Stimulated activated CD4-positive, alpha-beta T cell treated with anti-CD3 and anti-CD28 coated beads, Interleukin-12 subunit alpha, Interleukin-12 subunit beta, amount 100 ng/mL, for 4 hours (primary cell): Measurements from ENCODE around the gene SNRNP27.
"Not testable (repeated sequence)": the region's sequence is repeated elsewhere in the genome, so short reads cannot be mapped to it uniquely, and the experiment has no call there.

ENCODE experiments used
- DNase-seq: peaks from one replicate; pipeline ENCODE4 v3.0.0-alpha.2; 2020

SNRNP27 gene

DNA sequence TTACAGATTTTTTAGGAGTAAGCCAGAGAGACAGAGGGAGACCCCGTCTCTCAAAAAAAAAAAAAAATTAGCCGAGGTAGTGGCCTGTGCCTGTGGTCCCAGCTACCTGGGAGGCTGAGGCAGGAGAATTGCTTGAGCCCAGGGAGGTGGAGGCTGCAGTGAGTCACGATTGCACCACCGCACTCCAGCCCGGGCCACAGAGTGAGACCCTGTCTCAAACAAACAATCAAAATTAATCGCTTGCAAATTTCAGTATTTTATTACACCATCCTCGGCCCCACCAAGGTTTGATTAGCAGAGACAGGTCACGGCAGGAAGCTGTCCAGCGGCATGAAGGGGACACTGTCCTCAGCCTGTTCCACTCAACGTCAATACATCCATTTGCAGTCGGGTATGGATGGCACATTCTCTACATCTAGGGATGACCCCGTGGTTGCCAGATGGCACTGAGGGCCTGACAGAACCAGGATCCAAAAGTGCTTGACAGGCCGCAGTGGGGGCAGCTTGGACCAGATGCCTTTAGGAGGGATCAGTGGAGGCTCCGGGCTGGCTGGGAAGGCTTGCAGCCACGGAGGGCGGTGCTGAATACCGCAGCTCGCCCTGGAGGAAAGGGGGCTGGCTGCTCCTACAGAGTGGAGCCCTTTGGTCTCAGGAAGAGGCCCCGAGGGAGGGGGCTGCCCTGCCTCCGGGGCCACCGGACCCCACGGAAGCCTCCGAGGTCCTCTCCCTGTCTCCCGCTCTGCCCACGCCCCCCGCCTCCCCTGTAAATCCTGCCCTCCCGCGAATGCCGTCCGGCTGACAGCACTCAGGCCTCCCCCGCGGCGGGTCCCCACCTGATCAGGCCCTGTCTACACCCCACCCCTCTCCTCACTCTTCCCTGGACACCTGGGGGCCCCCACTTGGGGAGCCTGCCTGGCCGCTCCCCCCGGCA lies 54.5 kb downstream of the SNRNP27 start:
- no peak for DNase-seq

DNA sequence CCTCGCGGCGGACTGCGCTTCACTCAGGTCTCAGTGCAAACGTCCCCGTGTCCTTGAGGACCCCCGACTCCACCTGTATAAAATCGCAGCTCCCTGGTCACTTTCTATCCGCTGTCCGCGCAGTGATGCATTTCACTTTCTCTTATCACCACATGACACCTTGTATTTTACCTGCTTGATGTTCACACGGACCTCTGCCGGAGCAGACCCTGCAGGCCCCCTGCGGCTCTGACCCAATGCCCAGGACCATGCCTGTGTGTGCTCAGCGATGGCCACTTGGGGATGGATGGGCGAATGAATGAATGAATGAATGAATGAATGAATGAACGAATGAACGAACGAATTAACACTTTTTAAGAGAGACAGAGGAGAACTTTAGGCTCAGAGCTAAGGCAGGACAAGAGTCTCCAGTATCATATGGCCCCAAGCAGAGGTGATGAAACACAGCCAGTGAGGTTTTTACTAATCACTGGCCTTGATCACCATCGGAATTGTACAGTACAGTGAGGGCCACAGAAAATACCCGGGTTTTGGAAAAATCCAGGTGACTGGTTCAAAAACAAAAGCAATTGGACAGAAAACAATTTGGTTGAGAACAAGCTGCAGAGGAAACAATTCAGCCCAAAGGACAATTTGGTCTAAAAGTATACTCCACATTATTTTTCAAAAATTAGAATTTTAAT lies 55.3 kb downstream of the SNRNP27 start:
- no peak for DNase-seq

DNA sequence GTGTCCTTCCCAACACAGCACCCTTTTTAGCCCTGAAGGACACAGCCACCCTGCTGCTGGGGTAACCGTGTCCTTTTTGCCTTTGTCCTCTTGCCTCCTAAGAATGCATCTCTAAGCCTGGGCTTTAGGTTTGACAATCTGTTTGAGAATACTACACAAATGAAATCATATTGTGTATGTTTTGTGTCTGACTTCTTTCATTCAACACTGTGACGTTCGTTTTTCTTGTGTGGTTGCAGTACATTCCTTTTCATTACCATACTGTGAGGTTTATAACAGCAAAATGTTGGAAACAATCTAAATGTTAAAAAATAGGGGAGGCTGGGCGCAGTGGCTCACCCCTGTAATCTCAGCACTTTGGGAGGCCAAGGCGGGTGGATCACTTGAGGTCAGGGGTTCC lies 56.5 kb downstream of the SNRNP27 start:
- no peak for DNase-seq

GRCh38 chr2:69950671-69951070 lies 56.9 kb downstream of the SNRNP27 start:
- DNase-seq = not testable (repeated sequence)

DNA sequence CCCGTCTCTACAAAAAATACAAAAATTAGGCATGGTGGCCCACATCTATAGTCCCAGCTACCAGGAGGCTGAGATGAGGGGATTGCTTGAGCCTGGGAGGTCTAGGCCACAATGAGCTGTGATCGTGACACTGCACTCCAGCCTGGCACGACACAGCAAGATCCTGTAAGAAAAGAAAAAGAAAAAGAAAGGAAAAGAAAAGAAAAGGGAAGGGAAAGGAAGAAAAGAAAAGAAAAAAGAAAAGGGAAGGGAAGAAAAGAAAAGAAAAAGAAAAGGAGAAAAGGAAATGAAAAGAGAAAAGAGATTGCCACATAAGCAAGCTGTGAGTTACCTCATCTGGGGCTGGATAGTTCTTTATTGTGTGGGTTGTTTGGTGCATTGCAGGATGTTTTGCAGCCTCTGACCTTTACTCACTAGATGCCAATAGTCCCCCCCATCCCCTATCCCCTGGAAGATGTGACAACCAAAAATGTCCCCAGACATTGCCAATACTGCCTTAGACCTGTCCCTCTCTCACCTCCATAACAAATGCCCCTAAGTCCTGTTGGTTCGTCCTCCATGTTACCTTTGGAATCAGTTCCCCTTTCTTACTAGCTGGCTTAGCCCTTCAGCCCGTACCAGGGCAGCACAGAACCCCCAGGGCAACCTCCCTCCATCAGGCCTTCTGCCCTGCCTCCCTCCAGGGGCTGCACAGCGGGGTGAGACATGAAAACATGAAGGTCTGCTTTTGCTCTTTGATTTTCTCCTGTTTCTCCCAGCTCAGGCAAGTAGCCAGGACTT lies 58.8 kb downstream of the SNRNP27 start:
- DNase-seq = no peak

DNA sequence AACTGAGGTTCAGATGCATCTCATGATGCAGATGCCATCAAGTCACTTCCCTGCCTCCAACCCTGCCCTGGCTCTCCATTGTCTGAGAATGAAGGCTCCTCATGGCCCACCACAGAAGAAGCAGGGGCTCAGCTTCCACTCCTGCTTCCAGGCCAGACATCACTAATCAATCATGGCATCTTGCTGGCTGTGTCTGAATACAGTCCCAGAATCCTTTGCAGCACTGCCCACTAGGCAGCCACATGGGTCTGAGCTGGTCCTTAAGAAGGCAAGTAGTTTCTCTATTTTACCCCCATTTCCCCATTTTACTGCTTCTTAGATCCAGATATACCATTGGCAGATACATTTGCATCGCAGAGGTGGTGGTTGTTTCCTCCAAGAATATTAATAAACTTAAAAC lies 60.3 kb downstream of the SNRNP27 start:
- no peak for DNase-seq
